ENCODE results near the gene IFNG. TPM values are rescaled to one million over a fixed set of nuclear protein-coding genes. Genes with fewer than 3 reads are reported as not detected.

Gene IFNG
- total RNA-seq, 1 donor = not detected

DNA sequence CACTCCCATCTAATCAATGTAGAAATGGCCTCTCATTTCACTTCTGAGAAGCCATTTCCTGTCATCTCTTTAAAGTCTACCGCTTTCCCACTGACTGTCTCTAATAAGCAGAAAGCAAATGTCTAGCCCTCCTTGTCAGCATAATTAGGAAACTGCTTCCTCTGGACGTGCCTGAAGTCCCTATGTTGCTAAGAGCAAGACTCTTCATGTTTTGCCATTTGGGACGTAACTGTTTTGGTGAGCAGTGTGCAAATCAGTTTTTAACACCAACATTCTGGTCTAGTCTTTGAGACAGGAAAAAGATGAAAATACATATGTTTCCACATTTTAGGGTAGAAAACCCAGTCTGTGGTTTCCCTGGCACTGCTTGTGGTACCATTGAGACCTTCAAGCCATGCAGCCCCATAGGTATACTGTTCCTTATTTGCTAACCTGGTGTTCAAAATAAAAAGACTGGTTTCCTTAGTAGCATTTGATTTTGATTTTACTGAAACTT is 22.2 kb downstream of the IFNG start:
- DNase-seq (ENCODE audit: low read depth) = no peak
- H3K4me3 ChIP-seq (ENCODE audit: low read depth, low read length) = no peak overlapping the region
- TF ChIP-seq, protein P1, sequence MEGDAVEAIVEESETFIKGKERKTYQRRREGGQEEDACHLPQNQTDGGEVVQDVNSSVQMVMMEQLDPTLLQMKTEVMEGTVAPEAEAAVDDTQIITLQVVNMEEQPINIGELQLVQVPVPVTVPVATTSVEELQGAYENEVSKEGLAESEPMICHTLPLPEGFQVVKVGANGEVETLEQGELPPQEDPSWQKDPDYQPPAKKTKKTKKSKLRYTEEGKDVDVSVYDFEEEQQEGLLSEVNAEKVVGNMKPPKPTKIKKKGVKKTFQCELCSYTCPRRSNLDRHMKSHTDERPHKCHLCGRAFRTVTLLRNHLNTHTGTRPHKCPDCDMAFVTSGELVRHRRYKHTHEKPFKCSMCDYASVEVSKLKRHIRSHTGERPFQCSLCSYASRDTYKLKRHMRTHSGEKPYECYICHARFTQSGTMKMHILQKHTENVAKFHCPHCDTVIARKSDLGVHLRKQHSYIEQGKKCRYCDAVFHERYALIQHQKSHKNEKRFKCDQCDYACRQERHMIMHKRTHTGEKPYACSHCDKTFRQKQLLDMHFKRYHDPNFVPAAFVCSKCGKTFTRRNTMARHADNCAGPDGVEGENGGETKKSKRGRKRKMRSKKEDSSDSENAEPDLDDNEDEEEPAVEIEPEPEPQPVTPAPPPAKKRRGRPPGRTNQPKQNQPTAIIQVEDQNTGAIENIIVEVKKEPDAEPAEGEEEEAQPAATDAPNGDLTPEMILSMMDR (IDR thresholded peaks at IDR 0.05; ENCODE audit: insufficient read depth, low read depth, low read length) = no peak

DNA sequence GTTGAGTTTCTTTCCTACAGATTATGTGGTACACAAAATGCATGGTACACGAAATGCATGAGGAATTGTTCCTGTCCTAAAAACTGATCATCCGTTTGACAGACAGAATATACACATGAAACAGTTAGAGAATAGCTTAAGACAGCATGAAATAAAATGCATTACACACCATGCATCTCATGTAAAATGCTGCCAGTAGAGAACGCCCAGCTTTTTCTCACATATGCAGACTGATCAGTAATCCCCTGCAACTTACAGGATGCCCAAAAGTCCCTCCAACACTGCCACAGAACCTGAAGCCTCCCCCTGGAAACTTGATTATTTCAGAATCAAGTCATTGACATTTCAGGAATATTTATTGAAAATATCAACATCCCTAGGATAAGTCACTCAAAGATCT is 24.0 kb downstream of the IFNG start:
- DNase-seq (ENCODE audit: low read depth) = no peak
- no peak overlapping the region for H3K4me3 ChIP-seq (ENCODE audit: low read depth, low read length)
- TF ChIP-seq, protein P1 (IDR thresholded peaks at IDR 0.05; ENCODE audit: insufficient read depth, low read depth, low read length) = no peak

DNA sequence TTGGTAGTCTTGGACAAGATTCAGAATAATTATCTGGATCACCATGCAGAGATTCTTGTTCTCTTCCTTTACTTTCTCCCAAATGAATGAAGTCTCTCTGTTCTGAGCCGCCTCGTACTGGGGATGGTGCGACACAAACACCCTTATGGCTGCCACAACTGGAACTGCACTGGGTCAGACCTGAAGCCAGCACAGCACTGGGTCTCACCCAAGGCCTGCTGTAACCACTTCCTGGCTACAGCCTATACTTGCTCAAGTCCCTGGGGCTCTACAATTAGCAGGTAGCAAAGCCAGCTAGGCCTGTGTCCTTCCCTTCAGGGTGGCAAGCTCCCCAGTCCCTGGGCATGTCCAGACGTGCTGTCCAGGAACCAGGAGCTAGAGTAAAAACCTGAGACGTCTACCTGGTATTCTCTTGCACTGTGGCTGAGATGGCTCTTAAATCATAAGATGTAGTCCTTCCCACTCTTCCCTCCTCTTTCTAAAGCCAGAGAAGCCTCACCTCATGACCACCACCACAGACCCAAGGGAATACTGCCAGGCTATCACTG is 27.6 kb downstream of the IFNG start:
- TF ChIP-seq, protein P1 (IDR thresholded peaks at IDR 0.05; ENCODE audit: insufficient read depth, low read depth, low read length) = no peak
- no peak overlapping the region for H3K4me3 ChIP-seq (ENCODE audit: low read depth, low read length)
- no peak for DNase-seq (ENCODE audit: low read depth)

DNA sequence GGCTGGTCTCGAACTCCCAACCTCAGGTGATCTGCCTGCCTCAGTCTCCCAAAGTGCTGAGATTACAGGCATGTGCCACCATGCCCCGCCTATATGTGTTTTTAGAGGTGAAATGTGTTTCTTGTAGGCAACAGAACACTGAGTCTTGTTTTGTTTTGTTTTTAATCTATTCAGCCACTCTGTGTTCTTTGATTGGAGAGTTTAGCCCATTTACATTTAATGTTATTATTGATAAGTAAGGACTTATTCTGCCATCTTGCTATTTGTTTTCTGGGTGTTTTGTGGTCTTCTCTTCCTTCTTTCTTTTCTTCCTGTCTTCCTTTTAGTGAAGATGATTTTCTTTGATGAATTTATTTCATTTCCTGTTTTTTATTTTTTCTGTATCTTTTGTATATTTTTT is 29.6 kb downstream of the IFNG start:
- TF ChIP-seq, protein P1 (IDR thresholded peaks at IDR 0.05; ENCODE audit: insufficient read depth, low read depth, low read length) = no peak
- H3K4me3 ChIP-seq (ENCODE audit: low read depth, low read length) = no peak overlapping the region
- no peak for DNase-seq (ENCODE audit: low read depth)

DNA sequence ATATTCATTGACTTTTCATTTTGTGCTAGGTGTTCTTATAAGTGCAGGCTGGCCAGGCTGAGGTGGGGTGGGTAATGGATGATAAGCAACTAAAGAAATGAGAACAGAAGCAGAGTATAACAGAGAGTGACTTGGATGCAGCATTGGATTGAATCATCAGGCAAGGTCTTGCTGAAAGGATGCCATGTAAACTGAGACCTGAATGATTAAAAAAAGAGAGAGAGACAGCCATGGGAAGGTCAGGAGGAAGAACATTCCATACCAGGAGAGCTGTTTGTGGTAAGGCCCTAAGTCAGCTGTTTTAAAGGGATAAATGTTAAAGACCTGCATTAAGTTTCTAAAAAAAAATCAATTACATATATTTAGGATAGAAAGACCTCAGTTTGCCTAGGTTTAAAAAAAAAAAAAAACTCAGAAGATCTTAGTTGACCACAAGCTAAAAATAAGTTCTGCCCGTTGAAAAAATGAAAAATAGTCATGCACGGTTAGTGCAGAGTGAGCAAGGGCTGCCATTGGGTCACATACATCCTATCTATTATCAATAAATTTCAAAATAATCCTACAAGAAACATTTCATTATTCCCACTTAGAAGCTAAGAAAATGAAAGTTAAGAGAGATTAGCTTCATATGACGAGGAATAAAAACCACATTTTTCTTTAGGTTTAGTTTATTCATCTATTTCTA is 37.2 kb downstream of the IFNG start:
- H3K4me3 ChIP-seq (ENCODE audit: low read depth, low read length) = no peak overlapping the region
- no peak for DNase-seq (ENCODE audit: low read depth)
- TF ChIP-seq, protein P1 (IDR thresholded peaks at IDR 0.05; ENCODE audit: insufficient read depth, low read depth, low read length) = no peak

DNA sequence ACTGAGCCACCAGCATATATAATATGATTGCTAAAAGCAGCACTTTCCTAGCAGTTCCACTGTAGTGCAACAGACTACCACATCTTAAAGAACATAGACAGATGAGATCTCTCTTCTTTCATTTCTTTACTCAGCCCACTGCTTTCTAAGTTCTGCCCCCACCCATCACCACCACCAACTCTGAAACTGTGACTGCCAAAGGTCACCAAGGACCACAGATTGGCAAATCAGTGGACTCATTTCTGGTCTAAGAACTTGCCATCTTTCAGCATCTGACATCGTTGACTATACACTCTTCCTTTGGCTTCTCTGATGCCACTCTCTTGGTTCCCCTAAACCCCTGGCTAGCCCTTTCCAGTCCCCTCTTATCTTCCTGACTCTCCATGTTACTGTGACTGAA is 38.4 kb downstream of the IFNG start:
- TF ChIP-seq, protein P1 (IDR thresholded peaks at IDR 0.05; ENCODE audit: insufficient read depth, low read depth, low read length) = no peak
- no peak for DNase-seq (ENCODE audit: low read depth)
- no peak overlapping the region for H3K4me3 ChIP-seq (ENCODE audit: low read depth, low read length)
